Measurements from ENCODE around the gene CES2.

The CES2 gene

GRCh38 chr16:66921729-66922450 lies 13.4 kb upstream of the CES2 start:
- TF ChIP-seq CSDC2 (CRISPR knock-in tag; IDR thresholded peaks at IDR 0.05) (no peak), PATZ1 (CRISPR knock-in tag; IDR thresholded peaks at IDR 0.05; ENCODE audit: borderline replicate concordance) (no peak), RARB (CRISPR knock-in tag; IDR thresholded peaks at IDR 0.05) (no peak), ZNF70 (CRISPR knock-in tag; IDR thresholded peaks at IDR 0.05) (no peak), BACH2 (CRISPR knock-in tag; IDR thresholded peaks at IDR 0.05; ENCODE audit: borderline replicate concordance) (no peak), TOX (CRISPR knock-in tag; IDR thresholded peaks at IDR 0.05; ENCODE audit: borderline replicate concordance) (no peak), ZFP30 (CRISPR knock-in tag; IDR thresholded peaks at IDR 0.05) (no peak), GLIS3 (CRISPR knock-in tag; IDR thresholded peaks at IDR 0.05) (no peak), ISL1 (CRISPR knock-in tag; IDR thresholded peaks at IDR 0.05) (no peak), OSR1 (CRISPR knock-in tag; IDR thresholded peaks at IDR 0.05) (no peak), CSRNP3 (CRISPR knock-in tag; IDR thresholded peaks at IDR 0.05) (no peak), PPARA (CRISPR knock-in tag; IDR thresholded peaks at IDR 0.05; ENCODE audit: borderline replicate concordance) (no peak), ZC3H10 (CRISPR knock-in tag; IDR thresholded peaks at IDR 0.05) (no peak), CREB5 (CRISPR knock-in tag; IDR thresholded peaks at IDR 0.05; ENCODE audit: low read depth) (no peak), ZNF8 (CRISPR knock-in tag; IDR thresholded peaks at IDR 0.05) (no peak), ZNF565 (CRISPR knock-in tag; conservative IDR thresholded peaks at IDR 0.05; ENCODE audit: low read depth) (no peak), TCF4 (CRISPR knock-in tag; IDR thresholded peaks at IDR 0.05; ENCODE audit: borderline replicate concordance) (no peak), SNAI2 (CRISPR knock-in tag; IDR thresholded peaks at IDR 0.05) (no peak)
- ATAC-seq: no peak

- TF ChIP-seq POU6F1 (CRISPR knock-in tag; IDR thresholded peaks at IDR 0.05; ENCODE audit: borderline replicate concordance, low read depth) (no peak), BACH2 (CRISPR knock-in tag; IDR thresholded peaks at IDR 0.05; ENCODE audit: borderline replicate concordance) (no peak), ZFP30 (CRISPR knock-in tag; IDR thresholded peaks at IDR 0.05) (no peak), TCF4 (CRISPR knock-in tag; IDR thresholded peaks at IDR 0.05; ENCODE audit: borderline replicate concordance) (no peak), ZNF70 (CRISPR knock-in tag; IDR thresholded peaks at IDR 0.05) (no peak), PPARA (CRISPR knock-in tag; IDR thresholded peaks at IDR 0.05; ENCODE audit: borderline replicate concordance) (no peak), CSDC2 (CRISPR knock-in tag; IDR thresholded peaks at IDR 0.05) (no peak), SNAI2 (CRISPR knock-in tag; IDR thresholded peaks at IDR 0.05) (no peak), ESRRG (CRISPR knock-in tag; IDR thresholded peaks at IDR 0.05) (no peak), CREB5 (CRISPR knock-in tag; IDR thresholded peaks at IDR 0.05; ENCODE audit: low read depth) (no peak)
- no peak for ATAC-seq
Measured at GRCh38 chr16:66923247-66923731, 12.0 kb upstream of the CES2 start.

GRCh38 chr16:66923866-66924265 lies 11.4 kb upstream of the CES2 start:
- no peak for ATAC-seq
- no peak for TF ChIP-seq ZC3H10 (CRISPR knock-in tag; IDR thresholded peaks at IDR 0.05)

Data from SK-N-SH treated with all-trans-retinoic acid at 6 μM for 48 hours (cell line).